ENCODE data around the gene VIT.
"Not testable (repeated sequence)": the region's sequence is repeated elsewhere in the genome, so short reads cannot be mapped to it uniquely, and the experiment has no call there.

VIT gene

DNA sequence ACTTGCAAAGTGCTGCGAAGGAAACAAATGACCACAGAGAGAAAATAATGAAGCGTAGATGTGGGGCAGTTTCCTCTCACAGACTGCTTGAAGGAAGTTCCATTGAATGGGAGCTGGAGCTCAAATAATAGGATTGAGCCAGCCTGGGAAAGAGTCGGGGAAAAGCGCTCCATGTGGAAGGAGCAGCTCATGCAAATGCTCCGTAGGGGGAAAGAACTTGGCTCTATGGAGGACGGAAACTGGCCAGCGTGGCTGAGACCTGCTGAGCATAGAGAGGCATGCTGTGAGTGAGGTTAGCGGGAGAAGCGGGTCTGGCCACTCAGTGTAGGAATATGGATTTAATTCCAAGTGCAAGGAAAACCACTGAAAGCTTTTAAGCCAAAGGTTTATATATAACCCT is 28.6 kb upstream of the VIT start:
- Mint-ChIP-seq H3K9me3 (no peaks in the 10 kb centered on the region), H3K27ac (no peak overlapping the region), H3K36me3 (ENCODE audit: low read depth) (no peaks in the 10 kb centered on the region), H3K4me3 (no peak overlapping the region), H3K4me1 (ENCODE audit: low read depth) (no peaks in the 10 kb centered on the region), H3K27me3 (no peaks in the 10 kb centered on the region)
- intact Hi-C loops (cut with micrococcal nuclease): no loop called here

DNA sequence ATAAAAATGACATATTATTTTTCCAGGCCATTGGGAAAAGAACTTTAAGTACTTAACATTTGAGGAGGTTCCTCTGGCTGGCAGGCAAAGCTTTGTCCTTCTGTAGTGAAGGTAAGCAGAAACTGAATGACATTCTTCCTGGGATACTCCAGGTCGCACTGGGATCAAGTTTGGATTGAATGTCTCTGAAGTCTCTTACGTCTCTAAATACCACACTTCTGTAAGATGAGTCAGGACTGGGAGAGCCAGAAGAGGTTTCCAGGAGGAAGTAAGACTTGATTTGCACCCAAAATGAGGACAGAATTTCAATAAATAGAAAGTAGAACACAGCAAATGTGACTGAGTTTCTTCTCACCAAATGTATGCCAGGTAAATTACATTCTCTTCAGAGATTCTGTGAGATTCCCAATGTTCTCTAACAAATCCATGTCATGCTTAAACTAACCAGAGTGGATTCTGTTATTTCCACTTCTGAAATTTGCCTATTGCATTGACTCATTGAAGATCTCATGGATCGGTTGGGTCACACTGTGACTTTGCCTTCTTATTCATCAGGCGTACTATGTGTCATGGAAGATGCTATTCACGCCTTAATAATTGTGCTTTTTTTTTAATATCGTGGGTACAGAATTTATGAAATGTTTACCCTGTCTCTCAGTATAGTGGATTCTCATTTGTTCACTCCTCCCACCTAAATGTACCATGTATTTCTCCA is 25.5 kb upstream of the VIT start:
- Mint-ChIP-seq H3K4me1 (ENCODE audit: low read depth) (no peaks in the 10 kb centered on the region), H3K27me3 (no peaks in the 10 kb centered on the region), H3K4me3 (no peak overlapping the region), H3K9me3 (no peaks in the 10 kb centered on the region), H3K27ac (no peak overlapping the region), H3K36me3 (ENCODE audit: low read depth) (no peaks in the 10 kb centered on the region)
- intact Hi-C loops (cut with micrococcal nuclease): no loop called here

DNA sequence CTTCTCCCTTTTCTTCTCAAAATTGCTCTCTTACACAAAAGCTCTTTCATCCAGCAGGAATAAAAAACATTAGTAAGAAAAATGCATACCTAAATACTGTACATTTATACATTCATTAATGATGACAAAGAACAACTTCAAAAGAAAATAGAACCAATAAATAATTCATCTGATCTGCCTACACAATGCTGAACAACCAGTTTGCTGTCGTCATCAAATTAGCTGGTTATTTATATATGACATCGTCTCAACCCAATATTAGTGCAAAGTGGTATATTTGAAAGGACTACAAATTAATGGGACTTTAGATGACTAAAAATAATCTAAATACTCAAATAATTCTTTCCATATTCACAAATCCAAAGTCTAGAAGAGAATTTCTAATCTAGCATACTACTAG is 24.8 kb upstream of the VIT start:
- Mint-ChIP-seq H3K4me3 (no peak overlapping the region), H3K27ac (no peak overlapping the region), H3K27me3 (no peaks in the 10 kb centered on the region), H3K9me3 (no peaks in the 10 kb centered on the region), H3K36me3 (ENCODE audit: low read depth) (no peaks in the 10 kb centered on the region), H3K4me1 (ENCODE audit: low read depth) (peaks cover under 1% of the 10 kb centered on the region)
- intact Hi-C loops (cut with micrococcal nuclease): no loop called here

DNA sequence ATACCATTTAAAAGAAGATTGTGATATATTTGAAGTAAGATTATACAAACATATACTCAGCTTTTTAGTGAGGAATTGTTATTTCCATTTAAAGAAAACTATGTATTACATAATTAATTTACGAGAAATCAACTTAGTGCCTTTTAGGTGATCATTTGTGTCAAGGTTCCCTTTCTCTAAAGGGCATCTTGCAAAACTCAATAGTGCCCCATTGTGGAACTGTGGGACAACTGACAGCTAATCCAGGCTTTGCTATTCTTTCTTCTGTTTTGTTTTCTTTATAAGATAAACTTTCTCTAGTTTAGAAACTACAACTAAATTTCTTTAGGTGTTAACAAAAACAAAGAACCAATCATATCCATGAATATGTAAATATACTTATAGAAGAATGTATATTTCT is 24.3 kb upstream of the VIT start:
- H3K4me1 Mint-ChIP-seq (ENCODE audit: low read depth): peaks cover 5% of the 10 kb centered on the region
- H3K27me3 Mint-ChIP-seq: no peaks in the 10 kb centered on the region
- H3K9me3 Mint-ChIP-seq: no peaks in the 10 kb centered on the region
- H3K4me3 Mint-ChIP-seq: no peak overlapping the region
- no peaks in the 10 kb centered on the region for H3K36me3 Mint-ChIP-seq (ENCODE audit: low read depth)
- H3K27ac Mint-ChIP-seq: no peak overlapping the region
- intact Hi-C loops (cut with micrococcal nuclease): no loop called here

DNA sequence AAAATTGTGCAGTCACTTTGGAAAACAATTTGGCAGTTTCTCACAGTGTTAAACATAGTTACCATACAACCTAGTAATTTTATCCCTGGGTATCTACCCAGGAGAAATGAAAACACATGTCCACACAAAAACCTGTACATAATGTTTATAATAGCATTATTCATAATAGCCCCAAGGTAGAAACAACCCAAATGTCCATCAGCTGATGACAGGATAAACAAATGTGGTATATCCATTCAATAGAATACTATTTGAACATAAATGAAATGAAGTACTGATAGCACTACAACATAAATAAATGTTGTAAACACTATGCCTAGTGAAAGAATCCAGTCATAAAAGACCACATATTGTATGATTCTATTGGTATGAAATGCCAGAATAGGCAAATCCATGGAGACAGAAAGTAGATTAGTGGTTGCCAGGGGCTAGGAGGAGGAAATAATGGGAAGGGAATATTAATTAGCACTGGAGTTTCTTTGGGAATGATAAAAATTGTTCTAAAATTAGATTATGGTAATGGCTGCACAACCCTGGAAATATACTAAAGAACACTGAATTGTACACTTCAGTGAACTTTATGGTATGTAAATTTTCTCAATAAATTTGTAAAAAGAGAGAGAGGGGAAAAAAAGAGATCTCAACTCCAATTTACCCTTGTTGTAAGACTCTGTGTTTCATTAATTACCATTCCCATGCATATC is 20.8 kb upstream of the VIT start:
- Mint-ChIP-seq H3K27ac (no peak overlapping the region), H3K9me3 (no peaks in the 10 kb centered on the region), H3K4me3 (no peak overlapping the region), H3K4me1 (ENCODE audit: low read depth) (peaks cover 17% of the 10 kb centered on the region), H3K36me3 (ENCODE audit: low read depth) (no peaks in the 10 kb centered on the region), H3K27me3 (no peaks in the 10 kb centered on the region)
- intact Hi-C loops (cut with micrococcal nuclease): no loop called here

DNA sequence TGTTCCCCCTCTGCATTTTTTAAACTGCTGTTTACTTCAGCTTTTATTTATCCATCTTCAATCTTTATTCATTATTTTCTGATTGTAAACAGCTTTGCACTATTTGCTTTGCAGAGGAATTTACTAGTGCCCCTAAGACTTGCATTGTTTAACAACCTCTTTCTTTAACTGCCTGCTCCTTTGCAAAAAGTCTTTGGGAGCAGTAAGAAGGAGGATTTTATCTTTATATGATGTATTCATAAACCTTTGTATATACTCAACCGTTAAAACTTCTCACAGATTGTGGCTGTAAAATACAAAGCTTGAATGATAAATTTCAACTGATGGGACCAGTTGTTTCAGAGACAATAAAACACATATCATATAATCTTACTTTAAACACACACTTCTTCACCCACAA is 20.1 kb upstream of the VIT start:
- Mint-ChIP-seq H3K9me3 (no peaks in the 10 kb centered on the region), H3K27ac (no peak overlapping the region), H3K4me3 (no peak overlapping the region), H3K27me3 (no peaks in the 10 kb centered on the region), H3K36me3 (ENCODE audit: low read depth) (no peaks in the 10 kb centered on the region), H3K4me1 (ENCODE audit: low read depth) (peaks cover 17% of the 10 kb centered on the region)
- intact Hi-C loops (cut with micrococcal nuclease): no loop called here

DNA sequence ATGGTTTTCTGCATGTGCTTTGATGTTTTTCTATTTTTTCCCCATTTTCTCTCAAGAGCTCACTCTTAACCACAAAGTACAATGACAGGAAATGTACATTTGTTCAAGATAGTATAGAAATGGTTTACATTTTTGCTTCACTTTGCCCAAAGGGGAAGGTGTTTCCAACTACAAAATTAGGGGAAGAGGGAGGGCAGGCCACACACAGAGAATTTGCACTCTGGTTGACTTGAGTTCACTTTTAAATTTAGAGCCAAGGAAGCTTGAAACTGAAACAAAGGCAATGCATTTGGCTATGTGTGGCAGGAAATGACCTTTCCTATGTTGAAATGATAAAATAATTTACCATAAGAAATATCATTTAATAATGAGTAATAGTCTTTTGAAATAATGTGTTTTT is 19.1 kb upstream of the VIT start:
- H3K9me3 Mint-ChIP-seq: no peaks in the 10 kb centered on the region
- H3K4me3 Mint-ChIP-seq: no peak overlapping the region
- no peaks in the 10 kb centered on the region for H3K27me3 Mint-ChIP-seq
- no peaks in the 10 kb centered on the region for H3K36me3 Mint-ChIP-seq (ENCODE audit: low read depth)
- H3K27ac Mint-ChIP-seq: no peak overlapping the region
- peaks cover 17% of the 10 kb centered on the region for H3K4me1 Mint-ChIP-seq (ENCODE audit: low read depth)
- intact Hi-C loops (cut with micrococcal nuclease): no loop called here

DNA sequence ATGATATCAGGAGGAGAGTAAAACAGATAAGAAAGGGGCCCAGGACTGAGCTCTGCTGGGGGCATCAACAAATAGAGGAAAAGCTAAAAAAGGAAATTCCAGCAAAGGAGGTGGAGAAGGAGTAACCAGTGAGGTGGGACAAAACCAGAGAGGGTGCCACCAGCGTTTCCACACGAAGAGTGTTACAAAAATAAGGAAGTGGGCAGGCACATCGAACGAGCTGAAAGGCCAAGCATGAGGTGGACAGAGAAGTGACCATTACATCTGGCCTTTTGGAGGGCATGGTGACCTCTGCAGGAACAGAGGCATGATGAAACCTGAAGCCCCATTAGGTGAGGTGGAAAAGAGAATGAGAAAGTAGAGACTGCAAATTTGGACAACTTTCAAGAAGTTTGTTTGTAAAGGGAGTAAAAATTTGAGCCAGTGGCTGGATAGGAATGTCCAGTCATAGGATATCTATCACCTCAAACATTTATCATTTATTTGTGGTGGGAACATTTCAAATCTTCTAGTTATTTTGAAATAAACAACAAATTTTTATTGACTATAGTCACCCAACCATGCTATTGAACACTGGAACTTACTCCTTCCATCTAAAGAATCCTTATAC is 18.4 kb upstream of the VIT start:
- peaks cover 17% of the 10 kb centered on the region for H3K4me1 Mint-ChIP-seq (ENCODE audit: low read depth)
- no peak overlapping the region for H3K4me3 Mint-ChIP-seq
- H3K9me3 Mint-ChIP-seq: no peaks in the 10 kb centered on the region
- no peaks in the 10 kb centered on the region for H3K36me3 Mint-ChIP-seq (ENCODE audit: low read depth)
- no peak overlapping the region for H3K27ac Mint-ChIP-seq
- H3K27me3 Mint-ChIP-seq: no peaks in the 10 kb centered on the region
- intact Hi-C loops (cut with micrococcal nuclease): no loop called here

DNA sequence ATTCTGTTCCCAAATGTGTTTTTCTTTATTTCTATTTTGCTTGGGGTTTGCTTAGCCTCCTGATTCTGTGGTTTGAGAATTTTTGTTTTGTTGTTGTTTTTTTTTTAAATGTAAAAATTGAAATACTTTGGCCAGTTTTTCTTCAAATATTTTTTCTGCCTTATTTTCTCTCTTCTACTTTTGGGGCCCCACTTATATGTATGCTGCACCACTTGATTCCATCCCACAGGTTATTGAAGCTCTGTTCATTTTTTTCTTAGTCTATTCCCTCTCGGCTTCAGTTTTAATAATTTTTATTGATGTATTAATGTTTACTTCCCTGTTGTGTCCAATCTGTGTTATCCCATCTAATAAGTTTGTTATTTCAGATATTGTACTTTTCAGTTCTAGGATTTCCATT is 17.7 kb upstream of the VIT start:
- no peaks in the 10 kb centered on the region for H3K36me3 Mint-ChIP-seq (ENCODE audit: low read depth)
- intact Hi-C loops (cut with micrococcal nuclease): no loop called here
- no peaks in the 10 kb centered on the region for H3K27me3 Mint-ChIP-seq
- no peak overlapping the region for H3K4me3 Mint-ChIP-seq
- H3K27ac Mint-ChIP-seq: no peak overlapping the region
- no peaks in the 10 kb centered on the region for H3K9me3 Mint-ChIP-seq
- peaks cover 17% of the 10 kb centered on the region for H3K4me1 Mint-ChIP-seq (ENCODE audit: low read depth)

DNA sequence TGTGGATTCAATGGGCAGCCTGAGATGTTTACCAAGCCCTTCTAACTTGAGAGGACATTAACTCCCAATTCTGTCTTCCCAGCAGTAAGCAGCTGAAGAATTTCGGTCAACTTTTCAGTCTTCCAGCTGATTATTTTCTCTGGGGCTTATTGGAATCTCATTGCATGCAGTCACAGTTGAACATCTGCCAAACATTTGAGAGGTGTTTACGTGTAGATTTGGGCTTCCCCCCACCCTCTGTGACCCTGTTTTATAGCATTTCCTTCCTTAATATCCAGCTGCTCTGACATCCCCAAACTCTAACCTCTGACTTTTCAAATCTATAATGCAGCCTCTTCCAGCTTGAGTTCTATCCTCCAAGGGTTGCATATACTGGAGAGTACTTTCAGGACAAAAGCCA is 16.5 kb upstream of the VIT start:
- intact Hi-C loops (cut with micrococcal nuclease): no loop called here
- no peaks in the 10 kb centered on the region for H3K27me3 Mint-ChIP-seq
- no peak overlapping the region for H3K4me3 Mint-ChIP-seq
- H3K9me3 Mint-ChIP-seq: no peaks in the 10 kb centered on the region
- H3K4me1 Mint-ChIP-seq (ENCODE audit: low read depth): peaks cover 17% of the 10 kb centered on the region
- H3K27ac Mint-ChIP-seq: no peak overlapping the region
- H3K36me3 Mint-ChIP-seq (ENCODE audit: low read depth): no peaks in the 10 kb centered on the region

DNA sequence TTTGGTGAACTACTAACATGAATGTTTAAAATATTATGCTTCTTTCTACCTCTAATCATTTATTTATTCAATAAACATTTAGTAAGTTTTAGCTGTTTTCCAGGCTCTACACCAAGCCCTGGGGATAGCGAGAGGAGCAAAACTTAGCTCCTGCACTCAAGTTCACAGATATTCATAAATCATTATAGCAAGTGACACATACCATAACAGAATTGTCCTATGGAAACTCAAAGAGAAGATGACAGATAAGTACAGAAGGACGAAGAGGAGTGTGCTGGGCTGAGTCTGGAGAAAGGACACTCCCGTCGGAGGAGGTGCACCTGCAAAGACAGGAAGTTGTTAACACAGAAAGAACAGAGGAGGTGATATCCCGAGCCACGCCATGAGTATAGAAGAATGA is 13.9 kb upstream of the VIT start:
- Mint-ChIP-seq H3K36me3 (ENCODE audit: low read depth) (no peaks in the 10 kb centered on the region), H3K27me3 (no peaks in the 10 kb centered on the region), H3K9me3 (no peaks in the 10 kb centered on the region), H3K27ac (no peak overlapping the region), H3K4me1 (ENCODE audit: low read depth) (peaks cover 8% of the 10 kb centered on the region), H3K4me3 (no peak overlapping the region)
- intact Hi-C loops (cut with micrococcal nuclease): no loop called here

DNA sequence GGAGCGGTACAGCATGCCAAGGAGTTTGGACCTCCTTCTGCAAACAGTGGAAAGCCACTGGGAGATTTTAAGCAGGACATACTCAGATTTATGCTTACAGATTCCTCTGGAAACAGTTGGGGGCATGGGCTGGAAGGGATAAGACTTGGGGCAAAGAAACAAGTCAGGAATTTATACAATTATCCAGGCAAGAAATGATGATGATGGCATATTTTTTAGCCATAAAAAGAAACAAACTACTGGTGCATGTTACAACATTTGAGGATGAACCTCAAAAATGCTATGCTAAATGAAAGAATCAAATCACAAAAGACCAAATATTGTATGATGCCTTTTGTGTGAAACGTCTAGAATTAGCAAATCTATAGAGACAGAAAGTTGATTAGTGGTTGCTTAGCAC is 13.5 kb upstream of the VIT start:
- Mint-ChIP-seq H3K27ac (no peak overlapping the region), H3K36me3 (ENCODE audit: low read depth) (no peaks in the 10 kb centered on the region), H3K9me3 (no peaks in the 10 kb centered on the region), H3K4me1 (ENCODE audit: low read depth) (peaks cover 4% of the 10 kb centered on the region), H3K4me3 (no peak overlapping the region), H3K27me3 (no peaks in the 10 kb centered on the region)
- intact Hi-C loops (cut with micrococcal nuclease): no loop called here

DNA sequence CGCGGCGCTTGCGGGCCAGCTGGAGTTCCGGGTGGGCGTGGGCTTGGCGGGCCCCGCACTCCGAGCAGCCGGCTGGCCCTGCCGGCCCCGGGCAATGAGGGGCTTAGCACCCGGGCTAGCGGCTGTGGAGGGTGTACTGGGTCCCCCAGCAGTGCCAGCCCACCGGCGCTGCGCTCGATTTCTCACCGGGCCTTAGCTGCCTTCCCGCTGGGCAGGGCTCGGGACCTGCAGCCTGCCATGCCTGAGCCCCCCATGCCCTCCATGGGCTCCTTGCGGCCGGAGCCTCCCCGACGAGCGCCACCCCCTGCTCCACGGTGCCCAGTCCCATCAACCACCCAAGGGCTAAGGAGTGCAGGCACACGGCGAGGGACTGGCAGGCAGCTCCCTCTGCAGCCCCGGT is 8.2 kb upstream of the VIT start:
- H3K27ac Mint-ChIP-seq; H3K4me1 Mint-ChIP-seq (ENCODE audit: low read depth); intact Hi-C loops (cut with micrococcal nuclease); H3K4me3 Mint-ChIP-seq; H3K9me3 Mint-ChIP-seq; H3K27me3 Mint-ChIP-seq; H3K36me3 Mint-ChIP-seq (ENCODE audit: low read depth): not testable (repeated sequence)

DNA sequence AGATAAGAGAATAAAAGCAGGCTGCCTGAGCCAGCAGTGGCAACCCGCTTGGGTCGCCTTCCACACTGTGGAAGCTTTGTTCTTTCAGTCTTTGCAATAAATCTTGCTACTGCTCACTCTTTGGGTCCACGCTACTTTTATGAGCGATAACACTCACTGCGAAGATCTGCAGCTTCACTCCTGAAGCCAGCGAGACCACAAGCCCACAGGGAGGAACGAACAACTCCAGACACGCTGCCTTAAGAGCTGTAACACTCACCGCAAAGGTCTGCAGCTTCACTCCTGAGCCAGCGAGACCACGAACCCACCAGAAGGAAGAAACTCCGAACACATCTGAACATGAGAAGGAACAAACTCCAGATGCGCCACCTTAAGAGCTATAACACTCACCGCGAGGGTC is 7.5 kb upstream of the VIT start:
- H3K4me1 Mint-ChIP-seq (ENCODE audit: low read depth); H3K36me3 Mint-ChIP-seq (ENCODE audit: low read depth); intact Hi-C loops (cut with micrococcal nuclease); H3K9me3 Mint-ChIP-seq; H3K27me3 Mint-ChIP-seq; H3K4me3 Mint-ChIP-seq; H3K27ac Mint-ChIP-seq: not testable (repeated sequence)

DNA sequence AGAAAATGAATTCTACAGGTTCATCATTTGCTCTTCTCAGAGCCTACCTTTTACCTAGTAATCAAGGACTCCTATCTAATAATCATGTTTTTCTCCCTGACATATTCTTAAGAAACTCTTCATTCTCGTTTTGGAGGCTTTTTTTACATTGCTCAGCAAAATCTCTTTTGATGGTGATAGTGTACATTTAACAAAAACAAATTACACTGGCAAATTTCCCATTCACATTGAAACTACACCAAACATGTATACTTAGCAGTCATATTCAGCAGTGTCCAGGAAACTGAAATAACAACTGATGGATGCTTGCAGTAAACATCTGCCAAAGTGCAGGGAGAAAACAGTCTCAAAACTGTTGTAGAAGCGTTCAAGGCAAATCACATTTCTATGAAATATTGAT is 4.4 kb upstream of the VIT start:
- peaks cover 6% of the 10 kb centered on the region for H3K4me1 Mint-ChIP-seq (ENCODE audit: low read depth)
- no peaks in the 10 kb centered on the region for H3K36me3 Mint-ChIP-seq (ENCODE audit: low read depth)
- no peak overlapping the region for H3K27ac Mint-ChIP-seq
- intact Hi-C loops (cut with micrococcal nuclease): no loop called here
- H3K9me3 Mint-ChIP-seq: no peaks in the 10 kb centered on the region
- no peaks in the 10 kb centered on the region for H3K27me3 Mint-ChIP-seq
- no peak overlapping the region for H3K4me3 Mint-ChIP-seq
